ENCODE data around the gene AK4. TPM values are rescaled to one million over a fixed set of nuclear protein-coding genes. Genes with fewer than 3 reads are reported as not detected.
A peak's percentile ranks its signal among the peaks of the same experiment; 100 is the strongest.
"Not testable (repeated sequence)": the region's sequence is repeated elsewhere in the genome, so short reads cannot be mapped to it uniquely, and the experiment has no call there.

Gene AK4
- total RNA-seq, 1 donor from 2014 or later, result 51.9 TPM

DNA sequence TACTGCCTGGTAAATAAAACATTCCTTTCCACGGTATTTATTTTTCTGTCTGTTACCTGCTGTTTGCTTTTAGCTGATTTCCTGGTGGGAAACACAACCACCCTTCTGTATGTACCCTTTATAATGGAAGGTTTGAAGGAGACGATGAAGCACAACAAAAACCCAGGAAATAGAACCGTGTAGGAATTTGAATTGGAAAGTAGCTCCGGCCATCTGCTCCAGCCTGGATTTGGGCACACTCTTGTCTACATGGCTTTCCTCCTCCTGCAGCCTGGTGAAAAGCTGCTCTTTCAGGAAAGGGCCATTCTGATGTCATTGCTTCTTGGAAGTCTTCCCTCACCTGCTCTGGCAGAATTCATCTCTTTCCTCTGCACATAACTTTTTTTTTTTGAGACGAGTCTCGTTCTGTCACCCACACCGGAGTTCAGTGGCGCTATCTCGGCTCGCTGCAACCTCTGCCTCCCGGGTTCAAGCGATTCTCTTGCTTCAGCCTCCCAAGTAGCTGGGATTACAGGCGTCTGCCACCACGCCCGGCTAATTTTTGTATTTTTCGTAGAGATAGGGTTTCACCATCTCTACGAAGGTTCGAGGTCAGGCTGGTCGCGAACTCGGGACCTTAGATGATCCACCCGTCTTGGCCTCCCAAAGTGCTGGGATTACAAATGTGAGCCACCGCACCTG is 2.7 kb downstream of the AK4 start:
- no peak for DNase-seq (ENCODE audit: low spot score)

GRCh38 chr1:65151641-65152040 is 3.6 kb downstream of the AK4 start:
- no peak for DNase-seq (ENCODE audit: low spot score)

GRCh38 chr1:65153635-65154034 is 5.6 kb downstream of the AK4 start:
- no peak for DNase-seq (ENCODE audit: low spot score)

DNA sequence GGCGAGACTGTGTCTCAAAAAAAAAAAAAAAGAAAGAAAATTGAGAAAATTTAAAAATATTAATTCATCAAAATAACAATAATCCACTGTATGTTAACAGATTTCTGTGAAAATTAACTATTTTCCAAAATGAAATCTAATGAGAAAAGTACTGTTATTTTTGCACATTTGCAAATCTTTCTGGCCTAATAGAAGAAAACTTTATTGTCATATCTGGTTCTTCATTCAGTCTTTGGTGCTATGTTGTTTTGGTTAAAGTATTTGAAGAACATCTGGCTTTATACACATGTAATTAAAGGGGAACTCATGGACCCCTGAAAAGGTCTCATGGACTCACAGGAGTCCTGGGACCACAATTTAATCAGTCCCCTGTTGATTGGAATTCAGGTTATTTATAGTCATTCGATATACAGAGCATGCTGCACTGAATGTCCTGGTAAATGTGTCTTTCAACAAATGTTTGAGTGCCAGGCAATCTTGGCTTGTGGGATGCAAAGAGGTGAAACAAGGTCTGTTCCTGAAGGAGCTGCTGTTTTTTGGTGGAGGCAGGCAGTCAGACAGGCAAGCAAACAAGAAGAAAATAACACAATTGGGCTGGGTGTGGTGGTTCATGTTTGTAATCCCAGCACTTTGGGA is 9.0 kb downstream of the AK4 start:
- DNase-seq (ENCODE audit: low spot score), result no peak

GRCh38 chr1:65157546-65157941 is 9.5 kb downstream of the AK4 start:
- no peak for DNase-seq (ENCODE audit: low spot score)

DNA sequence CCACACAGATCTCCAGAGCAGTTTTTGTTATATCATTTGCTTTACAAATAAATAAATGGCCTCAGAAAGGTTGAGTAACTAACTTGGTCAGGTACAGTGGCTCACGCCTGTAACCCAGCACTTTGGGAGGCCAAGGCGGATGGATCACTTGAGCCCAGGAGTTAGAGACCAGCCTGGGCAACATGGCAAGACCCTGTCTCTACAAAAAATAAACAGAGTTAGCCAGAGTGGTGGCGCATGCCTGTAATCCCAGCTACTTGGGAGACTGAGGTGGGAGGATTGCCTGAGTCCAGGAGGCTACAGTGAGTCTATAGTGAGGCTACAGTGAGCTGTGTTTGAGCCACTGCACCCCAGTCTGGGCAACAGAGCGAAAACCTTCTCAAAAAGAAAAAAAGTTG is 11.3 kb downstream of the AK4 start:
- not testable (repeated sequence) for DNase-seq (ENCODE audit: low spot score)

DNA sequence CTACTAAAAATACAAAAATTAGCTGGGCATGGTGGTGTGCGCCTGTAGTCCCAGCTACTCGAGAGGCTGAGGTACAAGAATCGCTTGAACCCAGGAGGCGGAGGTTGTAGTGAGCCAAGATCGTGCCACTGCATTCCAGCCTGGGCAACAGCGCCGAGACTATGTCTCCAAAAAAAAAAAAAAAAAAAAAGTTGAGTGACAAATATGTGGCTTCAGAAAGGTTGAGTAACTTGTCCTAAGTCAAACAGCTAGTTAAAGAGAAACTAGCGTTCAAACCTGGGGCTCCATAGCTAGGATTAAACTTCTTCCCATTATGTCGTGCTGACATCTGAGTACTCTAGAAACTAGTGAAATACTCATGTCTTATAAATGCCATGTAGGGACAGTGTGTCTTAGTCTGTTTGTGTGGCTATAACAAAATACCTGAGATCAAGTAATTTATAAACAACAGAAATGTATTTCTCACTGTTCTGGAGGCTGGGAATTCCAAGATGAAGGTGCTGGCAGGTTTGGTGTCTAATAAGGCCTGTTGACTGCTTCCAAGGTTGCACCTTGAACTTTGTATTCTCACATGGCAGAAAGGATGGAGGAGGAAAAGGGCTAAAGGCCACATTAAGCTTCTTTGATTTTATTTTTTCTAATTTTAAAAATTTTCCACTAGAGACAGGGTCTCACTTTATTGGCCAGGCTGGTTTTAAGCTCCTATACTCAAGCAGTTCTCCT is 12.0 kb downstream of the AK4 start:
- DNase-seq (ENCODE audit: low spot score), result no peak

DNA sequence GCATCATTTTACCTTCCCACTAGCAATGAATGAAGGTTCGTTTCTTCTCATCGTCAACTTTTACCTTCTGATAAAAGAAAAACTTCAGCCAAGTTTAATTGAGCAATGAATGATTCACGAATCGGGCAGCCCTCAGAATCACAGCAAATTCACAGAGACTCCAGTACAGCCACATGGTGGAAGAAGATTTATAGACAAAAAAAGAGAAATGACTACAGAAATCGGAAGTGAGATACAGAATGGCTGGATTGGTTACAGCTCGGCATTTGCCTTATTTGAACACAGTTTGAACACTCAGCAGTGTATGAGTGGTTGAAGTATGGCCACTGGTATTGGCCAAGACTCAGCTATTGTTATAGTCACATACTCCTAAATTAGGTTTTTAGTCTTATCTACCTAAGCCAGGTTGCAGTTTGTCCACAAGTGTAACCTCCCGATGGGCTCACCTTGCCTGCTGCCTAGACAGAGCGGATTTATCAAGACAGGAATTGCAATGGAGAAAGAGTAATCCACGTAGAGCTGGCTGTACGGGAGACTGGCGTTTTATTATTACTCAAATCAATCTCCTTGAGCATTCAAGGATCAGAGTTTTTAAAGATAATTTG is 15.3 kb downstream of the AK4 start:
- no peak for DNase-seq (ENCODE audit: low spot score)

GRCh38 chr1:65164101-65164500 is 16.1 kb downstream of the AK4 start:
- DNase-seq (ENCODE audit: low spot score), result not testable (repeated sequence)

- DNase-seq (ENCODE audit: low spot score), result no peak
These were observed 16.6 kb downstream of the AK4 start for GRCh38 chr1:65164633-65165032.

GRCh38 chr1:65165269-65165993 is 17.4 kb downstream of the AK4 start:
- no peak for DNase-seq (ENCODE audit: low spot score)

DNA sequence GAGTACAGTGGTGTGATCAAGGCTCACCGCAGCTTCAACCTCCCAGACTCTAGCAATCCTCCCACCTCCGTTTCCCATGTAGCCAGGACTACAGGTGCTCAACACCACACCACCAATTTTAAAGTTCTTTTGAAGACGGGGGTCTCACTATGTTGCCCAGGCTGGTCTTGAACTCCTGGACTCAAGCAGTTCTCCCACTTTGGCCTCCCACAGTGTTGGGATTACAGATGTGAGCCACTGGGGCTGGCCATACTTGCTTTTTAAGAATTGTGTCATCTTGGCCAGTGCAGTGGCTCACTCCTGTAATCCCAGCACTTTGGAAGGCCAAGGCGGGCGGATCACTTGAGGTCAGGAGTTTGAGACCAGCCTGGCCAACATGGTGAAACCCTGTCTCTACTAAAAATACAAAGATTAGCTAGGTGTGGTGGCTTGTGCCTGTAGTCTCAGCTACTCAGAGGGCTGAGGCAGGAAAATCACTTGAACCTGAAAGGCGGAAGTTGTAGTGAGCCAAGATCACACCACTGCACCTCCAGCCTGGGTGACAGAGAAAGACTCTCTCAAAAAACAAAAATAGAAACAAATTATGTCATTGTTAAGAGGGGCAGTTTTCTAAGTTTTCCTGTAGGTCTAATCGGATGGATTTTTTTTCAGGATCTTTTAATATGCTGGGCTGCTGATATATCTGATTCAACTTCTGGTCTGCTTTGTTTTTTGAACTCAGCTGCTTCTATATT is 18.7 kb downstream of the AK4 start:
- no peak for DNase-seq (ENCODE audit: low spot score)

DNA sequence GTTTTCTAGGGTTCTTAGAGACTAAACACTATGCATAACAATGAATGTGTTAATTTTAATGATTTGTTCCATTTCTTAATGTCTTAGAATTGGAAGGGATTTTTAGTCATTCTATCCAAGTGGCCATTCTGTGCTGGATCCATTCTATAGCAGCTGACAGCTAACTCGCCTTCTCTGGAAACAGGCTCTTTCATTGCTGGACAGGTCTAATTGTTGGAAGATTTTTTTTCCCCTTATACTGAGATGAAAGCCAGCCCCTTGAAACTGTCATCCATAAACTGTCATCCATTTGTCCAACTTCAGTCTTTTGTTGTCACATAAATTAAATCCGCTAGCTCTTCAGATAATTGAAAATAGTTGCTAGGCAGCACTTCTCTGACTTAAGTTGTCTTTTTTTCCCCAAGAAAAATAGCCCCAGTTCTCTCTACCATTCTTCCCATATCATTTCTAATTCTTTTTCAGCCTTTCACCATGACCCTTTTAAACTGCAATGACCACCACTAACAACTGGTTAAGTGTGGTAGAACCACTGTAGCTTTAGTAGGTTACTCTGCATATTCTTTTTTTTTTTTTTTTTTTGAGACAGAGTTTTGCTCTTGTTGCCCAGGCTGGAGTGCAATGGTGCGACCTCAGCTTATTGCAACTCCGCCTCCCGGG is 19.7 kb downstream of the AK4 start:
- no peak for DNase-seq (ENCODE audit: low spot score)

DNA sequence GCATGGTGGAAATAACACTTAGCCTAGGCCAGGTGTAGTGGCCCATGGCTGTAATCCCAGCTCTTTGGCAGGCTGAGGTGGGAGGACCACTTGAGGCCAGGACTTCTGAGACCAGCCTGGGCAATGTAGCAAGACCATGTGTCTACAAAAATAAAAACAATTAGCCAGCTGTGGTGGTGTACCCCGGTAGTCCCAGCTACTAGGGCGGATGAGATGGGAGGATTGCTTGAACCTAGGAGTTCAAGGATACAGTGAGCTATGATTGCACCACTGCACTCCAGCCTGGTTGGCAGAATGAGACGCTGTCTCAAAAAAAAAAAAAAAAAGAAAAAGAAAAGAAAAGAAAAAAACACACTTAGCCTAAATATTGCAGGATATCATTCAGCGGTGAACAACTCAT is 20.9 kb downstream of the AK4 start:
- no peak for DNase-seq (ENCODE audit: low spot score)

DNA sequence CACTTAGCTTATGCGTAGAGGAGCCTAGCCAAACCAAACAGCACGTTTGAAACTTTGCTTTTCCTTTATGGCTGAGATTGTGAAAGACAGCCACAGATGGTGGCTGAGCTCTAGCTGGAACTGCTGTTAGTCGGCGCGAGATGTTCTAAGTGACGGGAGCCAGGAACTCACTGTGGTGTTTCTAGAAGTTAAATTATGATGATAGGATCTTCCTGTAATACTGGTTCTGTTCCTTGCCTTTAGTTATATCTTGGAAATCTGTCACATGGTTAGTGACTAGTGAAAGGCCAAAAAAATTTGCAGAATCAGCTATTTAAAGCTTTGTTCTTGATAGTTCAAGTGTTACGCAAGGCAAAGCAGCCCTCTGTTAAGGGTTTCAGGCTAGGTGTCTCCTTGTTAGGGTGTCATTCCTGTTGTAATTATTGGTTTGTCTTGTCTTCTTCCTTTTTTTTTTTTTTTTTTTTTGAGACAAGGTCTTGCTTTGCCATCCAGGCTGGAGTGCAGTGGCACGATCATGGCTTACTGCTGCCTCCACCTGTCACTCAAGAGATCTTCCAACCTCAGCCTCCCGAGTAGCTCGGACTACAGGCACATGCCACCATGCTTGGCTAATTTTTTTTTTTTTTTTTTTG is 22.6 kb downstream of the AK4 start:
- peak; percentile 71 for DNase-seq (ENCODE audit: low spot score)

GRCh38 chr1:65172936-65173690 is 25.1 kb downstream of the AK4 start:
- no peak for DNase-seq (ENCODE audit: low spot score)

- peak; percentile 64 for DNase-seq (ENCODE audit: low spot score)
These were observed 26.6 kb downstream of the AK4 start for GRCh38 chr1:65174585-65174984.

- no peak for DNase-seq (ENCODE audit: low spot score)
These were observed 27.4 kb downstream of the AK4 start for GRCh38 chr1:65175171-65176055.

All from ureter (tissue), 1 donor.